B cell (primary cell): Measurements from ENCODE around the gene ETFA. TPM values are rescaled to one million over a fixed set of nuclear protein-coding genes. Genes with fewer than 3 reads are reported as not detected.

Experiments used
- ATAC-seq: fragments of 200-7000 bp; cut with Tn5 transposase; one replicate; pipeline ENCODE4 v1.10.0; 2021; ENCODE audit warnings: low read depth, mild to moderate bottlenecking, moderate number of reproducible peaks, moderate library complexity
- CTCF ChIA-PET: fragments of 350-600 bp; sonication (Branson Sonifier 250); formaldehyde crosslinking; loops from one replicate; lab custom pipeline; 2021; ENCODE audit warnings: antibody characterized with exemption, inconsistent platforms; lab: Charles Lee
- POLR2A ChIA-PET: fragments of 350-600 bp; sonication (Branson Sonifier 250); formaldehyde crosslinking; loops from one replicate; lab custom pipeline; 2021; ENCODE audit warnings: antibody characterized with exemption; lab: Charles Lee
- DNase-seq: peaks from one replicate; pipeline ENCODE4 v3.0.0; 2013
- H2AFZ ChIP-seq: 2 replicates; pipeline ENCODE4 v1.6.1; 2012; ENCODE audit warnings: mild to moderate bottlenecking, low read depth, low read length; ENCODE audit not compliant: insufficient read depth, poor library complexity, severe bottlenecking
- H3K27ac ChIP-seq, 2 donors: 1 replicate in 1 of 2; 2 replicates in 1 of 2; pipeline ENCODE4 v1.5.1; 2012 to 2013; ENCODE audit warnings: low read length in 2 of 2, mild to moderate bottlenecking in 2 of 2, moderate library complexity in 1 of 2
- H3K27me3 ChIP-seq, 4 experiments: fragments of 200-600 bp in 1 of 4; sonication (generic) in 1 of 4; replicated peaks in 1 of 4; 1 replicate in 2 of 4; 2 replicates in 2 of 4; pipeline versions ENCODE4 v1.6.1 to v1.7.0; 2013 to 2016; ENCODE audit warnings: low read length in 3 of 4, mild to moderate bottlenecking in 2 of 4, mixed read lengths in 1 of 4, moderate library complexity in 1 of 4; ENCODE audit not compliant: insufficient read depth in 4 of 4, control insufficient read depth in 3 of 4; ENCODE audit errors: control extremely low read depth in 1 of 4
- H3K36me3 ChIP-seq, 2 experiments: replicated peaks in 1 of 2; 1 replicate in 1 of 2; 2 replicates in 1 of 2; pipeline versions ENCODE4 v1.6.1 to v1.7.1; 2013; ENCODE audit warnings: low read length in 1 of 2; ENCODE audit not compliant: insufficient read depth in 2 of 2, control insufficient read depth in 1 of 2; ENCODE audit errors: control extremely low read depth in 1 of 2, extremely low read depth in 1 of 2
- H3K4me1 ChIP-seq, 2 donors: fragments of 200-600 bp in 1 of 2; sonication (generic) in 1 of 2; 1 replicate in 1 of 2; 2 replicates in 1 of 2; pipeline versions ENCODE4 v1.5.1 to v1.6.1; 2013 to 2017; ENCODE audit warnings: low read length in 2 of 2; ENCODE audit not compliant: control insufficient read depth in 2 of 2, insufficient read depth in 2 of 2
- H3K4me2 ChIP-seq: replicated peaks from 2 replicates; pipeline ENCODE3; 2012; ENCODE audit warnings: mild to moderate bottlenecking, low read depth, low read length; ENCODE audit not compliant: poor library complexity, severe bottlenecking
- H3K4me3 ChIP-seq, 5 experiments: fragments of 200-600 bp in 1 of 5; sonication (generic) in 1 of 5; 1 replicate in 3 of 5; 2 replicates in 2 of 5; pipeline versions ENCODE4 v1.5.1 to v1.7.0; 2011 to 2016; ENCODE audit warnings: low read length in 4 of 5, mild to moderate bottlenecking in 4 of 5, low read depth in 2 of 5, control low read depth in 1 of 5, moderate library complexity in 1 of 5; ENCODE audit not compliant: insufficient read depth in 1 of 5; ENCODE audit errors: control extremely low read depth in 1 of 5, extremely low read depth in 1 of 5
- H3K79me2 ChIP-seq: fragments of 200-600 bp; sonication (generic); one replicate; pipeline ENCODE4 v1.6.0; 2016; ENCODE audit warnings: low read length; ENCODE audit not compliant: control insufficient read depth, insufficient read depth
- H3K9ac ChIP-seq: fragments of 200-600 bp; sonication (generic); 2 replicates; pipeline ENCODE4 v1.6.1; 2017; ENCODE audit warnings: mild to moderate bottlenecking, low read length, moderate library complexity
- H3K9me3 ChIP-seq, 3 donors: one replicate each; pipeline versions ENCODE4 v1.6.1 to v1.7.1; 2013; ENCODE audit warnings: low read length in 2 of 3; ENCODE audit not compliant: control insufficient read depth in 2 of 3, insufficient read depth in 1 of 3; ENCODE audit errors: control extremely low read depth in 1 of 3
- H4K20me1 ChIP-seq: 2 replicates; pipeline ENCODE4 v1.6.0; 2012; ENCODE audit warnings: mild to moderate bottlenecking, low read length; ENCODE audit not compliant: insufficient read depth, control insufficient read depth, poor library complexity, severe bottlenecking
- H3K27ac Mint-ChIP-seq: one replicate; pipeline ENCODE4 v1.8.0; 2021; ENCODE audit warnings: mixed read lengths
- H3K27me3 Mint-ChIP-seq: one replicate; pipeline ENCODE4 v1.8.0; 2021; ENCODE audit warnings: mixed read lengths
- H3K4me1 Mint-ChIP-seq: one replicate; pipeline ENCODE4 v1.8.0; 2021; ENCODE audit warnings: mixed read lengths
- H3K4me3 Mint-ChIP-seq: one replicate; pipeline ENCODE4 v1.8.0; 2021; ENCODE audit warnings: mixed read lengths
- H3K9me3 Mint-ChIP-seq: one replicate; pipeline ENCODE4 v1.8.0; 2022; ENCODE audit warnings: mixed read lengths; ENCODE audit not compliant: insufficient read depth
- EZH2 ChIP-seq: IDR thresholded peaks from 2 replicates; pipeline ENCODE4 v1.6.1; 2012; ENCODE audit warnings: borderline replicate concordance, low read depth, mild to moderate bottlenecking, moderate library complexity, low read length; ENCODE audit not compliant: insufficient read depth, poor library complexity, severe bottlenecking
- WGBS: methylation state at CpG from one replicate; pipeline ENCODE4 v1.1.5; 2013; ENCODE audit warnings: missing lambda C conversion rate; ENCODE audit not compliant: insufficient coverage; 5-methylcytosine and 5-hydroxymethylcytosine counted together
- intact Hi-C: fragments of 100-400 bp; cut with micrococcal nuclease; formaldehyde crosslinking; loops from one replicate; pipeline ENCODE4 v1.10.0; 2022
- polyA plus RNA-seq: library from polyadenylated mRNA; depleted of rRNA; stranded (reverse); fragments of >200 nt; gene quantifications from 2 replicates; pipeline ENCODE4 v1.2.3, GENCODE V29; 2012
- total RNA-seq, 2 donors: library from RNA; stranded (reverse); fragments of 120-200 nt in 1 of 2; gene quantifications; 1 replicate in 1 of 2; 2 replicates in 1 of 2; pipeline versions ENCODE4 v1.2.3 to v1.2.4, GENCODE V29; 2013 to 2022
- TF ChIP-seq, protein P1 (sequence below): fragments of 200-600 bp; IDR thresholded peaks from one replicate; pipeline ENCODE4 v1.8.0; 2022; ENCODE audit warnings: antibody characterized with exemption, mild to moderate bottlenecking

Gene ETFA
- total and polyA plus RNA-seq, 2 donors (not counting 1 experiment from before 2014, with no cell fraction given): 34.9 to 68.8 TPM

DNA sequence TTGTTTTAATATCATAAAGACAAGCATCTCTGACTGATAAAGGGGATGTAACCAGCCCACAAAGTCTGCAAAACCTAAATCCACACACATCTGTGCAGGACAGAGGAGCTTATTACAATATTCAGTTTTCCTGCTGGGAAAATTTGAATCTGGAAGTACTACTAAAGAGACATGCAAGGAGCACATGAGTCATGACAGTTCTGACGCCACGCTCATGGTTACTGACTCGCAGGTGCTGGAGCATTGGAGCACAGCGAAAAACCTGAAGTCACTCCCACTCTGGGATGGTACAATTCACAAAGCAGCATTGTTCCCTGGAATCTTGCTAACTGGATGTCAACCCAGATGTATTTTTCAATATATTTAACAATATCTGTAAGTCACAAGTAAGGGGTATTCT, 17.7 kb upstream of the ETFA start:
- no peaks in the 10 kb centered on the region for H3K4me1 ChIP-seq
- H4K20me1 ChIP-seq: no peaks in the 10 kb centered on the region
- no peak overlapping the region for H3K4me2 ChIP-seq
- Mint-ChIP-seq H3K27me3 (peaks cover 43% of the 10 kb centered on the region), H3K4me1 (no peaks in the 10 kb centered on the region), H3K27ac (no peak overlapping the region), H3K4me3 (no peak overlapping the region), H3K9me3 (no peaks in the 10 kb centered on the region)
- no peaks in the 10 kb centered on the region for H3K36me3 ChIP-seq
- intact Hi-C loops: no loop called here
- ATAC-seq: no peak
- H3K9me3 ChIP-seq: no peaks in the 10 kb centered on the region
- H3K4me3 ChIP-seq: no peak overlapping the region
- no peaks in the 10 kb centered on the region for H3K79me2 ChIP-seq
- no peak overlapping the region for H3K9ac ChIP-seq
- CTCF ChIA-PET: interaction anchor here (2.6 kb wide), 1 partner anchor 138 kb away, joined by 9 read pairs; no protein-coding TSS in a partner anchor
- TF ChIP-seq, protein P1, sequence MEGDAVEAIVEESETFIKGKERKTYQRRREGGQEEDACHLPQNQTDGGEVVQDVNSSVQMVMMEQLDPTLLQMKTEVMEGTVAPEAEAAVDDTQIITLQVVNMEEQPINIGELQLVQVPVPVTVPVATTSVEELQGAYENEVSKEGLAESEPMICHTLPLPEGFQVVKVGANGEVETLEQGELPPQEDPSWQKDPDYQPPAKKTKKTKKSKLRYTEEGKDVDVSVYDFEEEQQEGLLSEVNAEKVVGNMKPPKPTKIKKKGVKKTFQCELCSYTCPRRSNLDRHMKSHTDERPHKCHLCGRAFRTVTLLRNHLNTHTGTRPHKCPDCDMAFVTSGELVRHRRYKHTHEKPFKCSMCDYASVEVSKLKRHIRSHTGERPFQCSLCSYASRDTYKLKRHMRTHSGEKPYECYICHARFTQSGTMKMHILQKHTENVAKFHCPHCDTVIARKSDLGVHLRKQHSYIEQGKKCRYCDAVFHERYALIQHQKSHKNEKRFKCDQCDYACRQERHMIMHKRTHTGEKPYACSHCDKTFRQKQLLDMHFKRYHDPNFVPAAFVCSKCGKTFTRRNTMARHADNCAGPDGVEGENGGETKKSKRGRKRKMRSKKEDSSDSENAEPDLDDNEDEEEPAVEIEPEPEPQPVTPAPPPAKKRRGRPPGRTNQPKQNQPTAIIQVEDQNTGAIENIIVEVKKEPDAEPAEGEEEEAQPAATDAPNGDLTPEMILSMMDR: no peak
- TF ChIP-seq EZH2: no peak
- POLR2A ChIA-PET: no interaction called here
- H3K27me3 ChIP-seq: peaks cover 0 to 43% (median 14%) of the 10 kb centered on the region in 4 experiments
- H2AFZ ChIP-seq: no peak overlapping the region
- no peak for DNase-seq
- WGBS: 68% methylated on average over 4 of the region's 4 CpGs
- H3K27ac ChIP-seq: no peak overlapping the region

- Mint-ChIP-seq H3K27ac (no peak overlapping the region), H3K4me1 (no peaks in the 10 kb centered on the region), H3K4me3 (no peak overlapping the region), H3K9me3 (no peaks in the 10 kb centered on the region), H3K27me3 (peaks cover 46% of the 10 kb centered on the region)
- Histone ChIP-seq H4K20me1 (no peaks in the 10 kb centered on the region), H3K27me3 (peaks cover 0 to 43% (median 10%) of the 10 kb centered on the region in 4 experiments), H3K9ac (no peak overlapping the region), H3K4me2 (no peak overlapping the region), H3K4me3 (no peak overlapping the region), H2AFZ (no peak overlapping the region), H3K36me3 (no peaks in the 10 kb centered on the region), H3K4me1 (no peaks in the 10 kb centered on the region), H3K79me2 (no peaks in the 10 kb centered on the region), H3K9me3 (no peaks in the 10 kb centered on the region), H3K27ac (no peak overlapping the region)
- TF ChIP-seq, protein P1: no peak
- no peak for TF ChIP-seq EZH2
- ATAC-seq: no peak
- no peak for DNase-seq
- ChIA-PET CTCF (no interaction called here), POLR2A (no interaction called here)
- WGBS: 85% methylated on average over 2 of the region's 8 CpGs
- intact Hi-C loops: no loop called here
Measured at GRCh38 chr15:76328106-76328696, 16.9 kb upstream of the ETFA start.
